ENCODE measurements around the gene CMTM2. TPM values are rescaled to one million over a fixed set of nuclear protein-coding genes. Genes with fewer than 3 reads are reported as not detected.

The CMTM2 gene
- total RNA-seq, 1 experiment from 2014 or later: not detected

Small RNA genes within 50 kb of the gene (small RNA-seq; reads per million reads assigned to genes)
- 0 reads per million in 2 experiments for gene CKLF-CMTM1

Other genes with a start within 250 kb of the CMTM2 start
- gene CDH5, start 212.8 kb upstream of the CMTM2 start, total RNA-seq (2014; rRNA removed; shearing (Covaris generic)): not detected in 2 replicates
- gene BEAN1, start 152.2 kb upstream of the CMTM2 start, total RNA-seq (2014; rRNA removed; shearing (Covaris generic)): 1.4 TPM in 1 of 2 replicates, not detected in the other
- 19.7 and 23.6 TPM in 2 replicates for gene TK2, start 29.3 kb upstream of the CMTM2 start, total RNA-seq (2014; rRNA removed; shearing (Covaris generic))
- gene CKLF, start 26.9 kb upstream of the CMTM2 start, total RNA-seq (2014; rRNA removed; shearing (Covaris generic)): 86.7 and 87.6 TPM in 2 replicates
- gene CMTM1, start 13.0 kb upstream of the CMTM2 start, total RNA-seq (2014; rRNA removed; shearing (Covaris generic)): 0.77 and 1.1 TPM in 2 replicates
- 7.9 and 9.1 TPM in 2 replicates for gene CMTM3, start 25.2 kb downstream of the CMTM2 start, total RNA-seq (2014; rRNA removed; shearing (Covaris generic))
- 32.7 and 36.9 TPM in 2 replicates for gene CMTM4, start 117.3 kb downstream of the CMTM2 start, total RNA-seq (2014; rRNA removed; shearing (Covaris generic))
- 118 and 127 TPM in 2 replicates for gene DYNC1LI2, start 172.1 kb downstream of the CMTM2 start, total RNA-seq (2014; rRNA removed; shearing (Covaris generic))
- gene TERB1, start 222.1 kb downstream of the CMTM2 start, total RNA-seq (2014; rRNA removed; shearing (Covaris generic)): not detected in 2 replicates